Occipital lobe (tissue), 2 donors: ENCODE measurements around the gene HDLBP. TPM values are rescaled to one million over a fixed set of nuclear protein-coding genes. Genes with fewer than 3 reads are reported as not detected.
"Not testable (repeated sequence)": the region's sequence is repeated elsewhere in the genome, so short reads cannot be mapped to it uniquely, and the experiment has no call there.

Experiments used
- DNase-seq: peaks from one replicate; lab custom pipeline; 2025; lab: John Stamatoyannopoulos, UW
- total RNA-seq: library from RNA; depleted of rRNA; stranded (reverse); fragments of >200 nt; gene quantifications from one replicate; pipeline ENCODE4 v1.2.3, GENCODE V29; 2014

The HDLBP gene
- total RNA-seq, 1 donor from 2014 or later: 138 TPM

- no peak for DNase-seq
These were observed 24.6 kb upstream of the HDLBP start for GRCh38 chr2:241339839-241340630.

- DNase-seq: no peak
These were observed 19.3 kb upstream of the HDLBP start for GRCh38 chr2:241334813-241335212.

DNA sequence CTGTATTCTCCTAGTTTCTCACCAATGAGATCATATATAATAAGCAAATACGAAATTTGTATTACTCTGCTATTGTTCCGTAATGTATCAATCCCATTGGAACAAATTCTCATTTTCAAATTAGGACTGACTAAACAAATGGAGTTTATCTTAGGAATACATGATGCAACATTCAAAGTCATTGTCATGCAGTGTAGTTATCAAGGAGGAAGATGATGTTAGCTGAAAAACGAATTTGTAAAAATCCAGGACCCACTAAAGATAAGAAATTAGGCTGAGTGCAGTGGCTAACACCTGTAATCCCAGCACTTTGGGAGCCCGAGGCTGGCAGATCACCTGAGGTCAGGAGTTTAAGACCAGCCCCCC lies 15.1 kb upstream of the HDLBP start:
- no peak for DNase-seq

DNA sequence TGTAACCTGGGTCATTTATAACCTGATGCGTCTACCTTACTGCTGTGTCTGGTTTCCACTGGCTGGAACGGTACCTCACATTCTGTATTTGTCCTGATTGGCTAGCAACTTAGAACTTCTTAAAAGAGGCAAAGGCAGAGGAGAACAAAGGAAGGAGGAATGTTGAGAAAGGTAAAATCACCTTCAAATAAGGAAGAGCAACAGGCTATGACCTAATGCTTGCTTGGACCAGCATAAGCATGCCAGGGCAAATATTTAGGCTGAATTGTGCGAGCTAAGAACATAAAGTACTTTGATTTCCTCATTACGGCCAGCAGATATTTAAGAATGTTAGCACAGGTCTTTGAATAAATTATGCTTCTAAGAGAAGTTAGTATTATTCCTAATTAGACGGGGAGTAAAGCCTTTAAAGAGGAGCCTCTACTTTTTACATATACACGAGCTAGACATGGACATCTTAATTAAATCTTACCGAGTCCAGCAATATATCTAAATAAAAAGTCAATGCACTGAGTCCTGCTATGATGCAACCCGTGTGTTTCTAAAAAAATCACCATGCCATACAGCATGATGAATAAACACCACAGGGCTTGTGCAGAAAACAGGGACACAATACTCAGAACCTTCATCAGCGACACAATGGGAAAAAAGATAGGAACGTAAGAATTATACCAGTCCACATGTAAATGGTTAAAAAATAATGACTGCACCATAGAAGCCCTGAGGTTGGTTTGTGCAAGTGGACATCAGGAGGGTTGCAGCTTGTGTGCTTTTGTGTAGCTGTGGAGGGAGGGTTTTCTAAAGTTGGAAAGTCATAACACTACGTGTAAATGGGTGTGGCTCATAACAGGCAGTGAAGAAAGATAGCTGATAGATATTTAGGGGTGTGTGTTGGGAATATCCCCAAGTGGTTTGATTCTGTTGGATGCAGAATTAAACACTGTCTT lies 14.5 kb upstream of the HDLBP start:
- DNase-seq: no peak

DNA sequence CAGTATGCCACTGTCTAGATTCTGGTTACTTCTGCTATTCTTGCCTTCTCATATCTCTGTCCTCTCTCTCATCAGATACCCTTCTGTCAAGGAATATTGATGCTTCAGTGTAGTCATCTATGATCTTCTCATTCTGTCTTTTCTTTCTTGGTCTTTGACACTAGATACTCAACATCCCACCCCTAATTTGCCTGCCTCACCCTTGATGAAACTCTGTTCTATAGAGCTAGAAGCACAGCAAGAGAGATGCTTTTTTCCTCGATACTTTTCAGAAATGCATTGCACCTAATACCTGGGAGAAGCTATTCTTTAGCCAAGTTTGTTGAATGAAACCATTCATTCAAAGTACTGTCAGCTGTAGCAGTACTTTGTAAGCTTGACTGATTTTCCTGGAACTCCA lies 9.8 kb upstream of the HDLBP start:
- no peak for DNase-seq

DNA sequence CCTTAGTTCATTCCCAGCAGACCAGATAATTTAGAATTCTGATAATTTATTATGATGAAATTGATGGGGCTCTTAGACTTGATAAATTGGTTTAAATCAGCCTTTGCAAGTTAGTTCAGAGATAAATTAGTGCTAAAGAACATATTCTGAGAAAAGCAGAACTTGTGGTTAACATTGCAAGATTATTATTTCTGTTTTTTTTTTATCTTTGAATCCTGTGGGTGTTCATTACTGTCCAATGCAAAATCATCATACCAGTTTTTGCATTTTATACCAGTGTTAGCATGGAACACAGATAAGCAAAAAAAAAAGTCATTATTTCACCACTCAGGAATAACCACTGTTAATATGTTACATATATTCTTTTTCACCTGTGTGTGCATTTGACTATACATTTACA lies 9.3 kb upstream of the HDLBP start:
- no peak for DNase-seq

- DNase-seq: no peak
These were observed 8.3 kb upstream of the HDLBP start for GRCh38 chr2:241323778-241324177.

GRCh38 chr2:241321886-241322285 lies 6.4 kb upstream of the HDLBP start:
- no peak for DNase-seq

DNA sequence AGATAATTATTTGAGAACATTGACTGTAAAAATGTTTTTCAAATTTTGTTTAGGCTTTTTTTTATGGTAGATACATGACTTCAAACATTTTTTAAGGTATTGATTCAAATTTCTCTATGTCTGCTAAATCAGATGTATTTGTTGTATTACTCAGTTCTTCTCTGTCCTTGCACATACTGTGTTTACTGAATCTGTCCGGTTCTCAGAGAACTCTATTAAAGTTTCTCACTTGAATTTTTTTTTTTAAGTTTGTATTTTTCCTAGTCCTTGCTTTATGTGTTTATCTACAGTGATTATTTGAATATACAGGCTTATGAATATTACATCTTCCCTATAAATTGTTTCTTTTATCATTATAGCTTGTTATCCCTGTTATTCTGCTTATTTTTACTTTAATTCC lies 5.6 kb upstream of the HDLBP start:
- DNase-seq: no peak

DNA sequence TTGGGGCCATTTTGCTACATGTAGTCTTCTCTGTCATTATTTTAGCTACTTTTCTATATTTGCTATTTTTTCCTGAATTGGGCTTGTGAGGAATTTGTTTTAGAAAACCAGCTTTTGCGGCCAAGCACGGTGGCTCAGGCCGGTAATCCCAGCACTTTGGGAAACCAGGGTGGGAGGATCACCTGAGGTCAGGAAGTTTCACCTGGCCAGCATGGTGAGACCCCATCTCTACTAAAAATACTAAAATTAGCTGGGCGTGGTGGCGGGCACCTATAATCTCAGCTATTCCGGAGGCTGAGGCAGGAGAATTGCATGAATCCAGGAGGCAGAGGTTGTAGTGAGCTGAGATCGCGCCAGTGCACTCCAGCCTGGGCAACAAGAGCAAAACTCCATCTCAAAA lies 4.9 kb upstream of the HDLBP start:
- DNase-seq: no peak

DNA sequence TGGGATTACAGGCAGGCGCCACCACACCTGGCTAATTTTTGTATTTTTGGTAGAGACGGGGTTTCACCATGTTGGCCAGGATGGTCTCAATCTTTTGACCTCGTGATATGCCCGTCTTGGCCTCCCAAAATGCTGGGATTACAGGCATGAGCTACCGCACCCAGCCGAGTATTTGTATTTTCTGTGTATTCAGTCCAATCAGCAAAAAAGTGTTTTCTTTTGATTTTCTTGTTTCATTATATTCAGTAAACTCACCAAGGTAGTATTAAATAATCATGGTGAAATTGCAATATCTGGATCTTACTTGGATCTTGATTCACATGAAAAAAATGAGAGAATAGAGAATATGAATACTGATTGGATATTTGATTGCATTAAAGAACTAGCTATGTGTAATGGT lies 3.4 kb upstream of the HDLBP start:
- DNase-seq: not testable (repeated sequence)

GRCh38 chr2:241317391-241317790 lies 1.9 kb upstream of the HDLBP start:
- no peak for DNase-seq

DNA sequence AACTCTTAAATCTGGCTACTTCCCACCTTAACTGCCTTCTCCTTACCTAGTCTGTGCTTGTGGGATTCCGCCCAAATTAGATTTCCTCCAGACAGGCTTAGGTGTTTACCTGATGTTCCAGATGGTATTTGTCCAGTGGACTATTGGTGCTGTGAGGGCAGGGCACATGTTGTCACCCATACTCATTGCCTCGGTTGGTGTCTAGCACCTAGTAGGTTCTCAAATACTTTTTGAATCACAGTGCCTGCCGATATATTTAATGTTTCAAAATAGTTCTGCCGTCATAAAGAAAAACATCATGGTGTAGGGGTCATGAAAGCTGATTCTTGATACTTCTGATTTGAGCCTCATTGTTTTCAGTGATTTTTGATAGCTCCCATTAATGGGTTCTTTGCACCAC lies 1.4 kb upstream of the HDLBP start:
- no peak for DNase-seq

DNA sequence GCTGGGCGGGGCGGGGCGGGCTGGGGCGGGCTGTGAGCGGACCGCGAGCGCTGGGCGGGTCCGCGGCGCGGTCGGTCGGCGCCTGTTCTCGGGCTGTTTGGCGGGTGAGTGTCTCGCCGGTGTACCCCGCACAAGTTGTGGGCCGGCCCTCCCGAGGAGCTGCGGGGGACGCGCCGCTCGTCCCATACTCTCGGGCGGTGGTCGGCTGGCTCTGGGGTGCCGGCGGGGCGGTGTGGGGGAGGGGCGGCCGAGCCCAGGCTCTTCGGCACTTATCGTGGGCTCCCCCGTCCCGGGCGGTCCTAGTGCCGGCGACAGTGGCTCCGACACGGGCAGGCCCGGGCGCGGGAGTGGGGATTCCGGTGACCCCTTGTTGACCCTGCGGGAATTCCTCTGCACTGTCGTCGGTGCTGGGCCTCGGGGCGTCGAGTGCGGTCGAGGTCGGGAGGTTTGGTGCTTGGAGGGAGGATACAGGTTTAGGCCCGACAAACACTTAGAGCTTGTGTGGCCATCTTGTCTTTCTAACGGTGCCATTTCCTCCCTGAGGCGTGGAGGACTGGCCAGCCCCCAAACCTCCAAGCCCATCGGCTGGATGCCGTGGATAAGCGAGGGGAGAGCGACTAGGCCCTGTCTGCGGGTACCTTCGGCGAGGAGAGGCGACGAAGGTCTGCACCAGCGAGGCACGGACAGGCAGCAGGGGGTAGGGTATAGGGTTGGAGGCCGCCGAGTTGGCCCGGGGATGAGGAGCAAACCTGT lies 583 bp upstream of the HDLBP start, which contains the start of gene SEPTIN2:
Gene SEPTIN2 (plus strand): TSS at position 47 of the 753 bp plus-strand sequence. CDS start 8,308 bp downstream, outside the sequence.
- DNase-seq: peak; percentile 73

- no peak for DNase-seq
These were observed 1.0 kb downstream of the HDLBP start for GRCh38 chr2:241314226-241315092.

- DNase-seq: no peak
These were observed 1.9 kb downstream of the HDLBP start for GRCh38 chr2:241313543-241314095.

DNA sequence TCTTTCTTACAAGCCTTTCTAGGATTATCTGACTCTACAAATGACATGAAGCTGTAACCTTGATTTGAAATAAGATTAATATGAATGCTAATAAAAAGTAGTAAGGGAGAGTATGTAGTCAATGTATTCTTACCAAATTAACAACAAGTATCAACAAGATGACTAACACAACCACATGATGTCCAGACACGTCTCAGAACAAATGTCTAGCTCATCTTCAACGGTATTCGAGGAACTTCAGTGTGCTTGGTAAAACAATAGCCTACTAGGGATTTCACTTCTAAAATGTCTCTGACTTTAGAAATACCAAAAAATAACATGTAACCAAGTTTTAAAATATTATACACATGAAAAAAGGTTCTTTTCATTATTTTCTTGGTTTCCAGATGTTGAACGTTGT lies 3.4 kb downstream of the HDLBP start:
- no peak for DNase-seq

- DNase-seq: no peak
These were observed 4.4 kb downstream of the HDLBP start for GRCh38 chr2:241310917-241311566.

GRCh38 chr2:241309684-241310117 lies 5.8 kb downstream of the HDLBP start:
- no peak for DNase-seq
